Measurements from ENCODE around the gene PRKAR2B.

Gene PRKAR2B

DNA sequence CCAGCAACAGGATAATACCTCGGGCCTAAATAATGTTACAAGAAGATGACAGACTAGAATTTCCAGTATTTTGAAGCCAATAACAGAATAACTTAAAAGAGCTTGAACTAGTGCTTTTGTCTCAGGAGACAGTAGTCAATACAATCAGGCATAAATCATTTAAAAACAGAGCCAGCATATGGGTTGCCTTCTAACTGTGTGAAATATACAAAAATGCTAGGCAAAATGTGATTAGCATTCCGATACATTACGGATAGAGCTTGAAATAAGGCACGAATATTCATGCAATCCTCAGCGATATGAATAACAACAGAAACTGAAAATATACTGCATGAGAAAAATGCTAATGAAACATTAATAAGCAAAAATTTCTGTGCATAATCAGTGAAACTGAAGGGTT lies 18.3 kb upstream of the PRKAR2B start:
- TF ChIP-seq, protein P1, sequence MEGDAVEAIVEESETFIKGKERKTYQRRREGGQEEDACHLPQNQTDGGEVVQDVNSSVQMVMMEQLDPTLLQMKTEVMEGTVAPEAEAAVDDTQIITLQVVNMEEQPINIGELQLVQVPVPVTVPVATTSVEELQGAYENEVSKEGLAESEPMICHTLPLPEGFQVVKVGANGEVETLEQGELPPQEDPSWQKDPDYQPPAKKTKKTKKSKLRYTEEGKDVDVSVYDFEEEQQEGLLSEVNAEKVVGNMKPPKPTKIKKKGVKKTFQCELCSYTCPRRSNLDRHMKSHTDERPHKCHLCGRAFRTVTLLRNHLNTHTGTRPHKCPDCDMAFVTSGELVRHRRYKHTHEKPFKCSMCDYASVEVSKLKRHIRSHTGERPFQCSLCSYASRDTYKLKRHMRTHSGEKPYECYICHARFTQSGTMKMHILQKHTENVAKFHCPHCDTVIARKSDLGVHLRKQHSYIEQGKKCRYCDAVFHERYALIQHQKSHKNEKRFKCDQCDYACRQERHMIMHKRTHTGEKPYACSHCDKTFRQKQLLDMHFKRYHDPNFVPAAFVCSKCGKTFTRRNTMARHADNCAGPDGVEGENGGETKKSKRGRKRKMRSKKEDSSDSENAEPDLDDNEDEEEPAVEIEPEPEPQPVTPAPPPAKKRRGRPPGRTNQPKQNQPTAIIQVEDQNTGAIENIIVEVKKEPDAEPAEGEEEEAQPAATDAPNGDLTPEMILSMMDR (IDR thresholded peaks at IDR 0.05; ENCODE audit: poor library complexity, severe bottlenecking) = no peak
- no peaks in the 10 kb centered on the region for H3K4me1 ChIP-seq (ENCODE audit: insufficient read depth, poor library complexity, severe bottlenecking)
- ATAC-seq (ENCODE audit: low read depth) (no peak), DNase-seq (ENCODE audit: low spot score) (no peak)
- H3K27ac ChIP-seq (ENCODE audit: poor library complexity, severe bottlenecking) = no peak overlapping the region
- no peaks in the 10 kb centered on the region for H3K27me3 ChIP-seq (ENCODE audit: insufficient read depth, poor library complexity, severe bottlenecking)
- H3K9me3 ChIP-seq (ENCODE audit: severe bottlenecking) = peaks cover 2% of the 10 kb centered on the region
- H3K4me3 ChIP-seq (ENCODE audit: severe bottlenecking) = no peak overlapping the region
- no peaks in the 10 kb centered on the region for H3K36me3 ChIP-seq (ENCODE audit: low read depth)

DNA sequence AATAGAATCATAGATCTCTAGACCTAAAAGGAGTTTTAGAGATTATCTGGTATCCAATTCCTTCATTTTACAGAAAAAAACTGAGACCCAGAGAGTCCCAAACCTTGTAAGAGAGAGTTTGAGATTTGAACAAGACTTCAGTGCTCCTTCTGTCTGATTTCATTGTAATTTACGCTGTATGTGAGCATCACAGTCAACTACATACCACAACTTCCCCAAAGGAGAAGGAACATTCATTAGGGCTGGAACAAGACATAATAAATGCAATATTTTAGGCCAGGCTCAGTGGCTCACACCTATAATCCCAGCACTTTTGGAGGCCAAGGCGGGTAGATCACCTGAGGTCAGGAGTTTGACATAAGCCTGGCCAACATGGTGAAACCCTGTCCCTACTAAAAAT lies 17.3 kb upstream of the PRKAR2B start:
- ATAC-seq (ENCODE audit: low read depth) (no peak), DNase-seq (ENCODE audit: low spot score) (no peak)
- no peaks in the 10 kb centered on the region for H3K27me3 ChIP-seq (ENCODE audit: insufficient read depth, poor library complexity, severe bottlenecking)

DNA sequence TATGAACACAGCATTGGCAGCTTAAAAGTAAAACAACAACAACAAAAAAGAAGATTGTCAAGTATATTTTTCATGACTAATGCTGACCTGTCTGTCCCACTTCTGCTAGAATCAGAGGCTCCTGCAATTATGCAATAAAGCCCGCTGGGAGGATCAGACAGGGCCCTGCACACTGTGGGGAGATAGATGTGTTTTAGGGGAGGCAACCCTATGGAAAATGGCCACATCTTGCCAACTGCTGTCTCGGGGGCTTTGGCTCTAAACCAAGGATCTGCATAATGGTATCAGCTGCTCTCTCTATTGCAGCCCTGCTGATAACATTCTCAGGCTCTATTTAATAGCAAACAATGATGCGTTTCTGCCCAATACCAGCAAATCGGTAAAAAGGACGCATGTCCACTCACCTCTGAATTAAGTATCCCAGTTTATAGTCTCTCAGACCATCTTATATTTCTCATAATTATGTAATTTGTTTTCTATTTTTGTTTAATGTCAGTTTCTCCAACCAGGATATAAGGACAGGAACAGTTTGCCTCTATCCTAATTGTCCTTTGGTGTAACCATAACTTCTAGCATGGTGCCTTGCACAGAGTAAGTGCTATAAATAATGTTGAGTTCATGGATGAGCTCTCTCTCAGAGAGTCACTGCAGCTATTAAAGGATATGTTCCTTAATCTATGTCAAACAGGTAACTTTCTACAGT lies 15.3 kb upstream of the PRKAR2B start:
- TF ChIP-seq, protein P1 (IDR thresholded peaks at IDR 0.05; ENCODE audit: poor library complexity, severe bottlenecking) = no peak
- ATAC-seq (ENCODE audit: low read depth) = no peak
- Histone ChIP-seq H3K36me3 (ENCODE audit: low read depth) (no peaks in the 10 kb centered on the region), H3K9me3 (ENCODE audit: severe bottlenecking) (peaks cover 2% of the 10 kb centered on the region), H3K4me3 (ENCODE audit: severe bottlenecking) (no peak overlapping the region), H3K4me1 (ENCODE audit: insufficient read depth, poor library complexity, severe bottlenecking) (no peaks in the 10 kb centered on the region), H3K27ac (ENCODE audit: poor library complexity, severe bottlenecking) (no peak overlapping the region), H3K27me3 (ENCODE audit: insufficient read depth, poor library complexity, severe bottlenecking) (no peaks in the 10 kb centered on the region)
- no peak for DNase-seq (ENCODE audit: low spot score)

More for the DNA sequence above, 17.3 kb upstream of the PRKAR2B start:
- no peaks in the 10 kb centered on the region for H3K36me3 ChIP-seq (ENCODE audit: low read depth)
- TF ChIP-seq, protein P1 (IDR thresholded peaks at IDR 0.05; ENCODE audit: poor library complexity, severe bottlenecking) = no peak
- peaks cover 2% of the 10 kb centered on the region for H3K9me3 ChIP-seq (ENCODE audit: severe bottlenecking)
- H3K4me1 ChIP-seq (ENCODE audit: insufficient read depth, poor library complexity, severe bottlenecking) = no peaks in the 10 kb centered on the region
- H3K27ac ChIP-seq (ENCODE audit: poor library complexity, severe bottlenecking) = no peak overlapping the region
- no peak overlapping the region for H3K4me3 ChIP-seq (ENCODE audit: severe bottlenecking)

DNA sequence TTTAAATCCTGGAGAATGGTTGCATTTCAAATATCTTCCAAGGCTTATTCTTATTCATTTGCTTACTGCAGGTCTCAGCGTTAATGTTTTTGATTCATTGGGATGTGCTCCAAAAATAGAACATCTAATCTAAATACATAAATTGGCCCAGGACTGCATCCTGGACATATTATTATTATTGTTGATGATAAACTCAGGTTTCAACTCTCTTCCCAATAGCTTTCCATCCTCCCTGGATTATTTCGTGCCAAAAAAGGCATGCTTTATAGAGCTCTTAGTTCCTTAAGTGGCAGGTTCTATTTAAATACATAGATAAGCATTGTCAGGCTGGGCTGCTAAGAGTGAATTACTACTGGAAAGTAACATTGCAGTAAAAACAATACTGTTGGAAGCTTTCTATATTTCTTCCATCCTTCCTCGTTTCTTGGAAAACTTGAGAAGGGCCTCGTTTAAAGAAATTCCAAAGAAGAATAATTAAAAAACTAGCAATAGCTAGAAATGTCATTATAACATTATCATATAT lies 14.7 kb upstream of the PRKAR2B start:
- TF ChIP-seq, protein P1 (IDR thresholded peaks at IDR 0.05; ENCODE audit: poor library complexity, severe bottlenecking) = no peak
- no peak for DNase-seq (ENCODE audit: low spot score)
- Histone ChIP-seq H3K27ac (ENCODE audit: poor library complexity, severe bottlenecking) (no peak overlapping the region), H3K4me3 (ENCODE audit: severe bottlenecking) (no peak overlapping the region), H3K9me3 (ENCODE audit: severe bottlenecking) (peaks cover 2% of the 10 kb centered on the region), H3K27me3 (ENCODE audit: insufficient read depth, poor library complexity, severe bottlenecking) (no peaks in the 10 kb centered on the region), H3K36me3 (ENCODE audit: low read depth) (no peaks in the 10 kb centered on the region), H3K4me1 (ENCODE audit: insufficient read depth, poor library complexity, severe bottlenecking) (no peaks in the 10 kb centered on the region)
- no peak for ATAC-seq (ENCODE audit: low read depth)

DNA sequence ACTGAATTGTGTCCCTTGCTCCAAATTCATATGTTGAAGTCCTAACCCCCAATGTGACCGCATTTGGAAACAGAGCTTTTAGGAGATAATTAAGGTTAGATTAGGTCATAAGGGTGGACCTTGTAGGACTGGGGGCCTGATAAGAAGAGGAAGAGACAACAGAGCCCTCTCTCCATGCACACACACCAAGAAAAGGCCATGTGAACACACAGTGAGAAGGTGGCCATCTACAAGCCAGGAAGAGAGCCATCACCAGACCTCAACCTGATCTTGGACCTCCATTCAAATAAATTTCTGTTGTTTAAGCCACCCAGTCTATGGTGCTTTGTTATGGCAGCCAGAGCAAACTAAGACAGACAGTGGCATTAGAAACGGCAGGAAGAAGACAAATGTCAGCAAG lies 12.5 kb upstream of the PRKAR2B start:
- TF ChIP-seq, protein P1 (IDR thresholded peaks at IDR 0.05; ENCODE audit: poor library complexity, severe bottlenecking) = no peak
- Histone ChIP-seq H3K9me3 (ENCODE audit: severe bottlenecking) (peaks cover 2% of the 10 kb centered on the region), H3K4me1 (ENCODE audit: insufficient read depth, poor library complexity, severe bottlenecking) (no peaks in the 10 kb centered on the region), H3K27me3 (ENCODE audit: insufficient read depth, poor library complexity, severe bottlenecking) (no peaks in the 10 kb centered on the region), H3K36me3 (ENCODE audit: low read depth) (no peaks in the 10 kb centered on the region), H3K4me3 (ENCODE audit: severe bottlenecking) (no peak overlapping the region), H3K27ac (ENCODE audit: poor library complexity, severe bottlenecking) (no peak overlapping the region)
- DNase-seq (ENCODE audit: low spot score) = no peak
- no peak for ATAC-seq (ENCODE audit: low read depth)

All from RWPE2 (cell line).